ENCODE data around the gene NEO1. TPM values are rescaled to one million over a fixed set of nuclear protein-coding genes. Genes with fewer than 3 reads are reported as not detected.

Gene NEO1
- polyA plus RNA-seq, 1 donor (not counting 4 experiments of a cell fraction or from before 2014, with no cell fraction given): 4.4 TPM

DNA sequence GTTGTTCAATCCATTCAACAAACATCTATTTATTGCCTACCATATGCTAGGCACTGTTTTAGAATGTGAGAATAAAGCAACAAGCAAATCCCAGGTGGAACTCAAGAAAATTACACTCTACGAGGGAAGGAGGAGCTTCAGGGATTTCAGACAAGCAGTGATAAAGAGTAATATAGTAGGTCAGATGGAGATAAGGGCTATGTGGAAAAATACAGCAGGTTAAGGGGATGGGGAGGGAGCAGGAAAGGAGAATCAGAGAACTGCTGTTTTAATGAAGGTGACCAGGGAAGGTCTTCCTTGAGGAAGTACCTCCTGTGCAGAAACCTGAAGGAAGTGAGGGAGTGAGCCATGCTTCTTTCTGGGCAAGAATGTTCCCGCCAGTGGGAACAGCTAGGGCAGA lies 47.2 kb upstream of the NEO1 start:
- Histone ChIP-seq H2AFZ (ENCODE audit: control insufficient read depth, low read length) (no peak overlapping the region), H3K36me3 (ENCODE audit: control insufficient read depth in 2 of 2, extremely low read depth in 1 of 2, insufficient read depth in 2 of 2, low read length in 2 of 2) (no peaks in the 10 kb centered on the region), H3K27me3 (ENCODE audit: control insufficient read depth, extremely low read depth, insufficient read depth, low read length) (no peaks in the 10 kb centered on the region), H3K4me2 (ENCODE audit: control insufficient read depth, extremely low read depth, insufficient read depth, low read depth, low read length) (no peak overlapping the region), H3K27ac (ENCODE audit: control insufficient read depth, insufficient read depth, low read length) (no peak overlapping the region), H3K9me1 (ENCODE audit: control insufficient read depth, extremely low read depth, insufficient read depth, low read length) (no peaks in the 10 kb centered on the region), H3K9me3 (ENCODE audit: control insufficient read depth, low read depth, low read length) (no peaks in the 10 kb centered on the region), H3K4me1 (ENCODE audit: control insufficient read depth, extremely low read depth, insufficient read depth, low read length) (peaks cover 12% of the 10 kb centered on the region), H3K4me3 (ENCODE audit: control insufficient read depth in 2 of 3, extremely low read depth in 1 of 3, insufficient read depth in 2 of 3, low read depth in 1 of 3, low read length in 3 of 3) (no peak overlapping the region), H3K79me2 (ENCODE audit: control insufficient read depth, insufficient read depth, low read length) (no peaks in the 10 kb centered on the region), H4K20me1 (ENCODE audit: control insufficient read depth, extremely low read depth, insufficient read depth, low read length) (no peaks in the 10 kb centered on the region), H3K9ac (ENCODE audit: control insufficient read depth, extremely low read depth, insufficient read depth, low read length) (no peak overlapping the region)
- no peak for FAIRE-seq
- DNase-seq (ENCODE audit: low read depth, low spot score): no peak
- TF ChIP-seq EZH2 (IDR thresholded peaks at IDR 0.05; ENCODE audit: low read length) (no peak), CTCF (optimal IDR thresholded peaks at IDR 0.05 in 1 of 3, IDR thresholded peaks at IDR 0.05 in 1 of 3, conservative IDR thresholded peaks at IDR 0.05 in 1 of 3; ENCODE audit: extremely low read depth in 1 of 3, insufficient read depth in 2 of 3, low read length in 3 of 3) (no peak)
- dilution Hi-C loops (cut with MboI; ENCODE audit: extremely low pct_ligation_motif_present, low sequenced_read_pairs): no loop called here

GRCh38 chr15:73005446-73005845 lies 46.8 kb upstream of the NEO1 start:
- DNase-seq (ENCODE audit: low read depth, low spot score) (no peak), FAIRE-seq (no peak)
- dilution Hi-C loops (cut with MboI; ENCODE audit: extremely low pct_ligation_motif_present, low sequenced_read_pairs): no loop called here
- H3K27me3 ChIP-seq (ENCODE audit: control insufficient read depth, extremely low read depth, insufficient read depth, low read length): no peaks in the 10 kb centered on the region
- H3K36me3 ChIP-seq (ENCODE audit: control insufficient read depth in 2 of 2, extremely low read depth in 1 of 2, insufficient read depth in 2 of 2, low read length in 2 of 2): no peaks in the 10 kb centered on the region
- H3K9me3 ChIP-seq (ENCODE audit: control insufficient read depth, low read depth, low read length): no peaks in the 10 kb centered on the region
- H3K79me2 ChIP-seq (ENCODE audit: control insufficient read depth, insufficient read depth, low read length): no peaks in the 10 kb centered on the region
- H3K9ac ChIP-seq (ENCODE audit: control insufficient read depth, extremely low read depth, insufficient read depth, low read length): no peak overlapping the region
- peaks cover 16% of the 10 kb centered on the region for H3K4me1 ChIP-seq (ENCODE audit: control insufficient read depth, extremely low read depth, insufficient read depth, low read length)
- no peak overlapping the region for H3K27ac ChIP-seq (ENCODE audit: control insufficient read depth, insufficient read depth, low read length)
- H3K4me3 ChIP-seq (ENCODE audit: control insufficient read depth in 2 of 3, extremely low read depth in 1 of 3, insufficient read depth in 2 of 3, low read depth in 1 of 3, low read length in 3 of 3): no peak overlapping the region
- no peak for TF ChIP-seq EZH2 (IDR thresholded peaks at IDR 0.05; ENCODE audit: low read length)
- no peak for TF ChIP-seq CTCF (optimal IDR thresholded peaks at IDR 0.05 in 1 of 3, IDR thresholded peaks at IDR 0.05 in 1 of 3, conservative IDR thresholded peaks at IDR 0.05 in 1 of 3; ENCODE audit: extremely low read depth in 1 of 3, insufficient read depth in 2 of 3, low read length in 3 of 3)
- no peaks in the 10 kb centered on the region for H4K20me1 ChIP-seq (ENCODE audit: control insufficient read depth, extremely low read depth, insufficient read depth, low read length)
- no peak overlapping the region for H2AFZ ChIP-seq (ENCODE audit: control insufficient read depth, low read length)
- H3K4me2 ChIP-seq (ENCODE audit: control insufficient read depth, extremely low read depth, insufficient read depth, low read depth, low read length): no peak overlapping the region
- no peaks in the 10 kb centered on the region for H3K9me1 ChIP-seq (ENCODE audit: control insufficient read depth, extremely low read depth, insufficient read depth, low read length)

All from keratinocyte (primary cell).